GM21619 (cell line): ENCODE data around the gene ATP6V1E1.
"Not testable (repeated sequence)": the region's sequence is repeated elsewhere in the genome, so short reads cannot be mapped to it uniquely, and the experiment has no call there.

Experiments
- ATAC-seq: cut with Tn5 transposase; IDR thresholded peaks from one replicate; pipeline ENCODE4 v1.9.1; 2021; ENCODE audit not compliant: unreplicated experiment

ATP6V1E1 gene

DNA sequence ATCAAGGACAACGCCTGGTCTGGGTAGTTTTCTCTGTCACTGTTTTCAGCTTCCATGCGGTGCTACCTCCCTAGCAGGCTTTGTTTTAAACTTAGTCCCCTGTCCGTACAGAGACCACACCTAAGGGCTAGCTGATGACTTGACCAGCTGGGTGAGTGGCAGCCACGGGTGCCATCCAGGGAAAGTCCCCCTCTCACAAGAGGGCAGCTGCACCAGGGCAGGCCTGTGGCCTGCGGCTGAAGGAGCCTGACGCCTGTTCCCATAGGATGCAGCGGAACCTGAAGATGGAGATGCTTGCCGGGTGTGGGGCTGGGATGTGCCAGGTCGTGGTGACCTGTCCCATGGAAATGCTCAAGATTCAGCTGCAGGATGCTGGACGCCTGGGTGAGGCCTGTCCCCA lies 45.4 kb downstream of the ATP6V1E1 start:
- no peak for ATAC-seq

DNA sequence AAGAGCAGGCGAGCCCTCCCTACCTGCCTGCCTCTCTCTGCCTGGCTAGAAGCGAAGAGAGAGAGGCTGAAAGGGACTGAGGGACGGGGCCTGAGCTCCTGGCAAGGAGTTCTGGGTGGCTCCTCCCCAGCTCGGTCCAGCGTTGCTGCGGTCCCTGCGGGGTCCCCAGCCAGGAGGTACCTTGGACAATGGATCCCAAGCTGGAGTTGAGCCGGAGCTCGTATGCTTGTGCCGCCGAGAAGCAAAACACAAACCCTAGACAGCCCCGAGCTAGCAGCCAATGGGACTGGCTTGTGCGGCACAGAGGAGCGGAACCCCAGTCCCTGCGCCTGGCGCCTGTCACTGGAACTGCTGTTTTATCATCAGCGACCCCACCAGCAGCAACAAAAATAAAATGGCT lies 46.9 kb downstream of the ATP6V1E1 start:
- no peak for ATAC-seq

DNA sequence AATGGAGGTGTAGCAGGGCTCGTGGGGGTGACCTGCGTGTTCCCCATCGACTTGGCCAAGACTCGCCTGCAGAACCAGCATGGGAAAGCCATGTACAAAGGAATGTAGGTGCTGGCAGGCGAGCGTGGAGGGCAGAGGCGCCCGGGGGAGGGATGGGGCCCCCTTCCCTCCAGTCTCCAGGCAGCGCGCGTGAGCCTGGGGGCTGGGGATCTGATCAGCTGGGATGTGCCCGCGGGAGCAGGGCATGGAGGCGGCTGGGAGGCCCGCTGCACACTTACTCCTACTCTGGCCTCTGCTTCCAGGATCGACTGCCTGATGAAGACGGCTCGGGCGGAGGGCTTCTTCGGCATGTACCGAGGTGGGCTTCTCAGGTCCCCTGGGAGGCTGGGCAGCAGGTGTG lies 47.5 kb downstream of the ATP6V1E1 start:
- ATAC-seq: no peak

DNA sequence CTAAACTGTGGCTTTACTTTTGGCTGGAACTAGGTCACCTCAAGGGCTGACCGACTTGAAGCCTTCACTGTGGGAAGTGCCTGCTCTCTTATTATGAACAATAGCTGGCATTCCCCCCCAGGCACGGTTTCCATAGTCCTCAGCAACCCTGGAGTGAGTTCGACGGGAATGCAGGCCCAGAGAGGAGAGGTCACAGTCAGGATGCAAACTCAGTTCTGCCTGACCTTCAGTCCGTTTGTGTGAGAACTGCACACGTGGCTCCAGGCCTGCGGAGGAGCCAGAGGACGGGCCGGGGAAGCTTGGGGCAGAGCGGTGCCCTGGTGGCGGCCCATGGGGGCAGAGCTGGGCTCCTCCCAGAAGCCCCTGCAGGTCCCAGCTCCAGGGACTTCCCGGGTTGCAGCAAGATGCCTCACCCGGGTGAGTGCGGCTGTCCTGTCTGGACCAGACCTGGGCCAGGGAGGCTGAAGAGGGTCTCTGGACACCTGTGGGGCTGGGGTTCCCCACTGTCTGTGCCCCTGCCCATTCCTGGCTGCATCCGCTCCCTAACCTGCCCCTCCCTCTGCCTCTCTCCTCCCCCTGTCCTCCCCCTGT lies 48.0 kb downstream of the ATP6V1E1 start:
- no peak for ATAC-seq

DNA sequence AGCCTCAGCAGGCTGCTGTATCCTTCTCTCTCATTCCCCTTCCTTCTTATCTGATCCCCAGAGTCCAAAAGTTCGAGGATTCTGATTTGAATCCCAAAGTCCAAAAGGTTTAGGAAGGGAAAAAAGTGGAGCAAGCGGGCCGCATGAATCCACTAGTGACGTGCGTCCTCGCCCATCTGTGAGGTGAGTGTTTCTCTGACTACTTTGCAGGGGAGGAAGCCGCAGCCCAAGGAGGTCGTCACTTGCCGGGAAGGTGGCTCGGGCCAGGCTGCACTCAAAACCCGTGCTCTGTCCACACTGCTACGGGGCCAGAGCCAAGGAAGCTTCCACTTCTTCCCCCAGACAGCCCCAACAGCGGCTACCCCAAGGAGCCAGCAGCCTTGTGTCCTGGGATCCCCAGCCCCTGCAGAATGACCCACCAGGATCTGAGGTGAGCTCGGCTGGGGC lies 49.0 kb downstream of the ATP6V1E1 start:
- no peak for ATAC-seq

DNA sequence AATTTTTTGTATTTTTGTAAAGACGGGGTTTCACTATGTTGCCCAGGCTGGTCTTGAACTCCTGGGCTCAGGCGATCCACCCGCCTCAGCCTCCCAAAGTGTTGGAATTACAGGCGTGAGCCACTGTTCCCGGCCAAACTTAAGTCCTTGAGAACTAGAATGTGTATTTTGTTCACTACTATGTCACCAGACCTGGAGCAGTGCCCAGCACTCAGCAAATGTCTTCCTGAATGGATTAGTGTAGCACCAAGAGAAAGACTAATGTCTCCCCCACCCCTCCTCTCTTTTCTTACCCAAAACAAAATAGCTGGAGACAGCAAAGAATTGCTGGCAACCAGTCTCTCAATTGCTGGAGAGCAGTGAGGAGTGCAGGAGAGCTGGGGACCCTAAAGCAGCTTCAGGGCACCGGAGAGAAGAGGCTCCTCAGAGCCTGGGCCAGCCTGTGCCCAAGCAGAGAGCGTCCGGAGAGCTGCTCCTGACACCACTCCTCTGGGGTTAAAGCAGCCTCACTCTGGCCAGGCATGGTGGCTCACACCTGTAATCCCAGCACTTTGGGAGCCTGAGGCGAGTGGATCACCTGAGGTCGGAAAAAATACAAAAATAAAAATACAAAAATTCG lies 50.3 kb downstream of the ATP6V1E1 start:
- no peak for ATAC-seq

DNA sequence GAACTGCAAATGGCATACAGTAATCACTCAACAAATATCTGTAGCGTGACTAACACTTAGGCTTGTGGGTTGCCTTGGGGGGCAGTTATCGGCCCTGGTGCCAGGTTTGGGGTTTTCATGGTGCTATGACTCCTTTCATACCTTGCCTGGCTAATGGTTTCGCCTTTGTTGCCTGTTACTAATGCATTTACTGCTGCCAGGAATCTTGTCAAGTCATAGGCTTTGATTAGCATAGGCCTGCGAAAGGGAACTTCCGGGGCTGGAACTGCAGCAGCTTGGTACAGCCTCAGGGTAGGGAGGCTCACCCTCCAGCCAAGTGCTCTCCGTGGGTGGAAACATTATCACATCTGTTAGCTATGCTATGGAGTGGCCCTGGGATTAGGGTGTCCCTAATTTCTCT lies 52.1 kb downstream of the ATP6V1E1 start:
- ATAC-seq: no peak

DNA sequence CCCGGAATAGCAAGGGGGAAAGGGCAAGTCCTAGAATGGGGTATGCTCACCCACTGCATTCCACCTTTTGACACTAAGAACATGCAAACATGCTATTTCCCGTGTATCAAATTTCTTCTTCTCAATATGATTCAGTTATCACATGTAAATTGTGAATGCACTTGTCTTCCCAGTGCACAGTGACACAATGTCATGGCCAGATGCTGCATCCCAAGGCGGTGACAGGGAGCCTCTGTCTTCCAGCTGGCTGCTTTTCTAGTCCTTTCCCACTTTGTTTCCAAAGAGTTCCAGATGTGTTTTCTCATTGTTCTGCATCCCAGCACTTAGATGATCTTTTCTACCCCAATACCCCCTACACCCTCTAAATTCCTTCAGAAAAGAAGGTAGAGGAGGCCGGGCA lies 52.9 kb downstream of the ATP6V1E1 start:
- ATAC-seq: no peak

DNA sequence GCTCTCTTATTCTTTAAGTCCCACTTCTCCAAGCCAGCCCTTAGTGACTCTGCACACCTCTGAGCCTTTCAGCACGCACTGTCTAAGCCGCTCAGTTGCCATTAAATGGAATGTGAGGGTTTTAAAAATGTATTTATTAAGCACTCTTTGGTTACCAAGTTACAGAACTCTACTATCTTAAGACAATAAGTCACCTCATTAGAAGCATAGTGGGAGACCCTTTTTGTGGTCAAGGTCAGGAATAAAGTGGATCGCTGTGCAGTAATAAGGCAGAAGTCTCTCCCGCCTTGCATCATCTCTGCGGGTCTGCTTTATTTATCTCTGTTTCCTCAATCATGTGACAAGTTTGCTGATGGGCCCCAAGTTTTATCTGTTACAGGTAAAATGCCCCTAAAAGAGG lies 53.4 kb downstream of the ATP6V1E1 start:
- ATAC-seq: no peak

DNA sequence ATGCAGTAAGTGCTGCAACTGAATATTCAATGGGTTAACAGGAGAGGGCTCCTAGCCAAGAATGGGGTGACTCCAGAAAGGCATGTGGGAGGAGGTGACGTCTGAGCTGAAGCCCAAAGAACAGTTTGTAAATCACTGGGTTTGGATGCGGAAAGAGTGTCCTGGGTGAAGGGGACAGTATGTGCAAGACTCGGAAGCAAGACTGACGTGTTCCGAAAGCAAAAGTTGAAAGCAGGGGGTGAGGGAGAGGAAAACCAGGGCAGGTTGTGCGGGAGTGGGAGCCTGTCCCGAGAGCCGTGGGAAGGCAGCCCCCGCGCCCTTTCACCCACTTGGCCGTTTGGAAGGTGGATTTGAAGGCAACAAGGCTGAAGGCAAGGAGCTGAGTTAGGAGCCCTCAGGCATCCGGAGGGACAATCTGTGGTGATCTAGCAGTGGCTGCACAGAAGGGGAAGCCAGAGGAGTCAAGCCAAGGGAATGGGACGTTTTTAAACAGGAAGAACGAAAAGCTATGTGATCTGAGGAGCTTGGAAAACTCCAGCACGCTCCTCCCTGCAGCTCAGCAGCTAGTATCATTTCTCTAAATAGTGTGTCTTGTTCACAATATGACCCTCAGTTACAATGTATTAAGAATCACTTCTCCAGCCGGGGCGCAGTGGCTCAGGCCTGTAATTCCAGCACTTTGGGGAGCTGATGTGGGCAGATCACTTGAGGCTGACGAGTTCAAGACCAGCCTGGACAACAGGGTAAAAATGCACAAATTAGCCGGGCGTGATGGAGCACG lies 57.5 kb downstream of the ATP6V1E1 start:
- no peak for ATAC-seq

DNA sequence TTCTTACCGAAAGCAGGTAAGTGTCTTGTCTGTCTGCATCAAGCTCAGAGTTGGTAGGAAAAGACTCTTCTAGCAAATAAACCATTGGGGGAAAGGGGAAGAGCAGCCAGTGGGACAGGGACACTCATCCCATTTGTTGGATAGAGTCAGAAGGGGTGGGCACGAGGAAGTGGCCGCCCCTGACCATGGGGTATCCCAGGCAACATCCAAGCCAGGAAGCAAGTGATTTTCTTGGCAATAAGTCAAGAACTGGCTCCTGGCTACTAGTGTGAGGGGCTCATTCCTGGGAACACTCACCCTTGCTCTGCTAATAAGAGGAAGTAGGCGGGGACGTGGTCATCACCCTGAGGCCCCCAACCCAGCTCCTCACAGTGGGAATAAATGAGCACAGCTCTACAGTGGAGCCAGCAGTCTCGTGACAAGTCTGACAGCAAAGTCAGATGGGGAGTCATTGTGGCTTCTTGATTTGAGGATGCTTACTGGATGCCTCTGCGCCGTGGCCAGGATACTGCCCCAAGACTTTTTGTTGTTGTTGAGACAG lies 58.5 kb downstream of the ATP6V1E1 start:
- ATAC-seq: no peak

DNA sequence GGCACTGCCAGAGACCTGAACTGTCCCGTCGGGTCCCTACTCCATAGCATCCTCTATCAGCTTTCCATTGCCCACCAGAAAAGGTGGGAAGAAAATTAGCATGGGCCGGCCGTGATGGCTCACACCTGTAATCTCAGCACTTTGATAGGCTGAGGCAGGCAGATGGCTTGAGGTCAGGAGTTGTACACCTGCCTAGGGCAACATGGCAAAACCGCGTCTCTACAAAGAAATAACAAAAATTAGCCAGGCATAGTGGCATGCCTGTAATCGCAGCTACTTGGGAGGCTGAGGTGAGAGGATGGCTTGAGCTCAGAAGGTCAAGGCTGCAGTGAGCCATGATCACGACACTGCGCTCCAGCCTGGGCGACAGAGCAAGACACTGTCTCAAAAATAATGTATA lies 61.8 kb downstream of the ATP6V1E1 start:
- ATAC-seq: no peak

DNA sequence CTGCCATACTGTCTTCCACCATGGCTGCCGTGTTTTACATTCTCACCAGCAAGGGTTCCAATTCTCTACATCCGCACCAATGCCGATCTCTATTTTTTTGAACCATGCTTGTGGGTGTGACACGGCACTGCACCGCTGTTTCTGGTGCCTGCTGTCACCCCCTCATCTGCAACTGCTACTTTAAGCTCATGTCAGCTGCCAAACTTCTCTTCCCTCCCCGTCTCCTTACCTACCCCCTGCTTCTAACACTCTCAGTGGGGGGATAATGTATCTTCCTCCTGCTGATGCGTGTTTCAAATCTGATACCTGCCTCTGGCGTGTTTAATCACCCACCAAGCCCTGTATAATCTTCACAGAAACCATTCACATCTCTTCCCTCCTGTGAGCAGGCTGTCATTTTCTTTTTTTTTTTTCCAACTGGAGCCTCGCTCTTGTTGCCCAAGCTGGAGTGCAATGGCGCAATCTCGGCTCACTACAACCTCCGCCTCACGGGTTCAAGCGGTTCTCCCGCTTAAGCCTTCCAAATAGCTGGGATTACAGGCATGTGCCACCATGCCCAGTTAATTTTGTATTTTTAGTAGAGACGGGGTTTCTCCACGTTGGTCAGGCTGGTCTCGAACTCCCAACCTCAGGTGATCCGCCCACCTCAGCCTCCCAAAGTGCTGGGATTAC lies 62.4 kb downstream of the ATP6V1E1 start:
- not testable (repeated sequence) for ATAC-seq

DNA sequence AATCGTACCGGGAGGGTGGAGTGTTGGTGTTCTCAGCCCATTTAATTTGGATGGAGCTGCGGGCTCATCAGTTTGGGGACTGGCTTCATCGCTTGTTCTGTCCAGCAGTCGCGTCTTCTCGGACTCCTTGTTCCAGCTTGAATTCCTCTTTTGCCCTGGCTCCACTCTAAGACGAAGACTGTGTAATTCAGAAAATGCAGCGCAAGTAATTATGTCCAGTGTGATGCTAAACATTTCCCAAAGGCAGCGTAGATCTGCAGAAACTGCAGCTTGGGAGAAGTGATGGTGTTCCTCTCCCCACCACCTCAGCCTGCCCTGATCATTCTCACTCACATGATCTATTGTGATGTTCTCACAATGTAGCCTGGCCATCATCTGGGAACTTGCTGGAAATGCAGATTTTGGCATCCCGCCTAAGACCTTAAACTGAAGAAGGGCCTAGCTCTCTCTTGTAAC lies 64.6 kb downstream of the ATP6V1E1 start:
- no peak for ATAC-seq

DNA sequence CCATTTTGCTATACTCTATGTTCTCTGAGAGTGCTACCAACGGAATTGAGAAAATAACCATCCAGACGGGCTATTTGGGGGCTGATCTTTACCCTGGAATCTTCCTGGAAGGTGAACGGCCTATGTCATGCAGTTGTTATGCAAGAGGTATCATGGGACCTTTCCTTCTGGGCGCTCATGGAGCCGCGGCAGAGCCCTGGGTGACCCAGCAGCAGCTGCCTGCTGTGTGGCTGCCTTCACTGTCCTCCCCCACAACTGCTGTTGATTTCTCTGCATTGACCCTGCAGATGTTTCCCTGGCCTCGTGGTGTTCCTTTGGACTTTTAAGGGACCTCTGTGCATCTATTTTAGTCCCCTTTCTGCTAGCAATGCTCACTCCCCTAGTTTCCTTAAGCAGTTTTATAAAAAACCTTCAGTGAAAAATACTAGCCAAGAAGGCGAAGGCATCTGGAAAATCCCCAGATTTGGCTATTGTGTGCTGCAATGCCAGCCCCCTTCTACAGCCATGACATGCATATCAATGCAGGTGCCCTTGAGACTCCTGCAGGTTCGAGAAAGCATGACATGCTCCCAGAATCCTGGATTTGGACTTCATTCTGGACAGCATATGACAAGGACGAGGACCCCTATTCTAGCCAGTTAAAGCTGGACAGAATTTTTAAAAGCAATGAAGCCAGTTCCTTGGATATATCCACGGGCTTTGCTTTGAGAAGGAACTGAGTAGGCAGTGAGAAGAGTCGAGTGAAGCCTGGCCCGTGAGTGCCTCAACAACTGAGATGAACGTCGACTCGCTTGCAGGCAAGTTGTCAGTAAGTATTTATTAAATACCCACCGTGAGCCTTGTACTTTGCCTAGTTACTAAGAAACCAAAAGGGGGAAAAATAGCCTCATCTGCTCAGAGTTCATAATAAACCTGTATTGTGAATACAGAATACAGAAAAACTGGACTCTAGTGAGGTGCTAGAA lies 65.4 kb downstream of the ATP6V1E1 start, which contains the start of gene SLC25A18:
Gene SLC25A18 (plus strand): TSS at position 593 of the 965 bp plus-strand sequence. CDS start 16,447 bp downstream, outside the sequence.
- ATAC-seq: no peak

DNA sequence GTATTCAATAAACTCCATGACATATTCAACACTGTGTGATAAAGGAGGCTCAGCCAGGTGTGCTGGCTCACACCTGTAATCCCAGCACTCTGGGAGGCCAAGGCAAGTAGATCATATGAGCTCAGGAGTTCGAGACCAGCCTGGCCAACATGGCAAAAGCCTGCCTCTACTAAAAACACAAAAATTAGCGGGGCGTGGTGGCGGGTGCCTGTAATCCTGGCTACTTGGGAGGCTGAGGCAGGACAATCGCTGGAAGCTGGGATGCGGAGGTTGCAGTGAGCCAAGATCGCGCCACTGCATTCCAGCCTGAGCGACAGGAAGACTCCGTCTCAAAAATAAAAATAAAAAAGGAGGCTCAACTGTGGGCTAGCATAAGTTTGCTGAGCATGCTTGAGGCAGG lies 69.4 kb downstream of the ATP6V1E1 start:
- no peak for ATAC-seq

DNA sequence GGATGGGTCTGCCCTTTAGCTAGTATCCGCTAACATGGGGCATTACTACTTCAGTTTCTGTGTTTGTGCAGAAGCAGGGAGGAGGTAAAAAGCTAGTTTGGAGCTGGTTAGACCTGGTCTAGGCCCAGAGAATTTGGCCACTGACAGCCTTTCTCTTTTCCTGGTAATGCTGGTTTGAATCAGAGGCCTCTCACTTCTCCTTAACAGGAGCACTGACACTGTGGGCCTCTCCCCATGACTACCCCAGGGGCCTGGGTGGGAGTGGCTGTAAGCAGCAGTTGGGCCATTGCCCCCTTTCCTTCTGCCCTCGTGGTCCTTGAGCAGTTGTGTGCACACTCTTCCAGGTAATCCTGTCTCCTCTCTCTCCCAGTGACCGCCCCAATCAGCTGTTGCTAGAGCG lies 73.7 kb downstream of the ATP6V1E1 start:
- ATAC-seq: no peak

DNA sequence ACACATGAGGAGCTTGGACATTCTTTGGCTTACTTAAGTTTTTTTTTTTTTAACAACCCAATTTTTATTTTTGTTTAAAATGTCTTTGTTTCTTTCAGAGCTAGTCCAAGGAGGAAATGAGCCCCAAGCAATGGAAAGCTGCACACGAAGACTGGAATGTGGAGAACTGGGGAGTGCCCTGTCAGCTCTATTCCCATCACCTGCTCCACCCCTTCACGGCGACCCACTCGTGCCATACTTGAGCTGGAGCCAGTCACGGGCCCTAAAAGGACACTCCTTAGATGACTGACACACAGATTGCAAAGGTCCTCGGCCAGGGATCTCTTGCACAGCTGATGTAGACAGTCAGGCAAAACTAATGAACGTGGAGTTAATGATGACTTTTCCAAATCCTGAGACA lies 75.8 kb downstream of the ATP6V1E1 start:
- no peak for ATAC-seq

DNA sequence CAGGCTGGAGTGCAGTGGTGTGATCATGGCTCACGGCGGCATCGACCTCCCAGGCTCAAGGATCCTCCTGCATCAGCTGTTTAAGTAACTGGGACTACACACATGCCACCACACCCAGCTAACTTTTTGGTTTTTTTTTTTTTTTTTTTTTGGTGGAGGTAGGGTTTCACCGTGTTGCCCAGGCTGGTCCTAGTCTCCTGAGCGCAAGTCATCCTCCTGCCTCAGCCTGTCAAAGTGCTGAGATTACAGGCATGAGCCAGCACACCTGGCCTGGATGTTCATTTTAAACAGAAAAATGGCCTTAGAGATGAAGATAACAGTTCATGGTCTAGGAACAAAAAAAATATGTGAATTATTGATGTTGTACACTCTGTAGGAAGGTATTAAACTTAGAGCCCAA lies 78.9 kb downstream of the ATP6V1E1 start:
- ATAC-seq: no peak

DNA sequence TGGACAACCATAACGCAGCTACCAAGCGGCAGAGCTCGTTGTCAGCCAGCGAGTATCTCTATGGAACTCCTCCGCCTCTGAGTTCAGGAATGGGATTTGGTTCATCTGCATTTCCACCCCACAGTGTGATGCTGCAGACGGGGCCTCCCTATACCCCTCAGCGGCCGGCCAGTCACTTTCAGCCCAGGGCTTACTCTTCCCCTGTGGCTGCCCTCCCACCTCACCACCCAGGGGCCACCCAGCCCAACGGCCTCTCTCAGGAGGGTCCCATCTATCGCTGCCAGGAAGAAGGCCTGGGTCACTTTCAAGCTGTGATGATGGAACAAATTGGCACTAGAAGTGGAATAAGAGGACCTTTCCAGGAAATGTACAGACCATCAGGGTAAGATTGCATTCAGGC lies 79.4 kb downstream of the ATP6V1E1 start:
- no peak for ATAC-seq
